GM19023 (cell line): ENCODE measurements around the gene PRELID2.
"Not testable (repeated sequence)": the region's sequence is repeated elsewhere in the genome, so short reads cannot be mapped to it uniquely, and the experiment has no call there.

Experiments used
- ATAC-seq: cut with Tn5 transposase; IDR thresholded peaks from one replicate; pipeline ENCODE4 v1.9.1; 2021; ENCODE audit warnings: mild to moderate bottlenecking, moderate library complexity; ENCODE audit not compliant: unreplicated experiment

PRELID2 gene

DNA sequence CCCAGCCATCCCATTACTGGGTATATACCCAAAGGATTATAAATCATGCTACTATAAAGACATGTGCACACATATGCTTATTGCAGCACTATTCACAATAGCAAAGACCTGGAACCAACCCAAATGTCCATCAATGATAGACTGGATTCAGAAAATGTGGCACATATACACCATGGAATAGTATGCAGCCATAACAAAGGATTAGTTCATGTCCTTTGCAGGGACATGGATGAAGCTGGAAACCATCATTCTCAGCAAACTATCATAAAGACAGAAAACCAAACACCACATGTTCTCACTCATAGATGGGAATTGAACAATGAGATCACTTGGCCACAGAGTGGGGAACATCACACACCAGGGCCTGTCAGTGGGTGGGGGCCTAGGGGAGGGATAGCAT is 36.6 kb downstream of the PRELID2 start:
- not testable (repeated sequence) for ATAC-seq

- no peak for ATAC-seq
Measured at GRCh38 chr5:145797336-145797735, 37.8 kb downstream of the PRELID2 start.

DNA sequence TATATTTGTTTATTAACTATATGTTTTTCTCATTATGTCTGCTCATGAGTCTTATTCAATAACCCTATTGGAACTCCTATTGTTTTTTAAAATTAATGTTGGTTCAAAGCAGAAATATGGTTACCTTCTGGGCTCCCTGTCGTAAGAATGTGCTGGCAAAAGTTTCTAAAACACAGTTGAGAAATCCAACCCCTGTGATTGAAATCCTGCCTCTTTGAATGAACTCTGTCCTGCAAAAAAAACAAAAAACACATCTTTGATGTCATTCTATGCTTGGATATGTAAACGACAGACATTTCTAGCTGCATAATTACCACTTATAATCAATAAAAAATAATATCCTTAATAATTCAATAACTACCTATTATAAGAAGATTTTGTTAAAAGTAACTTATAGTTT is 38.8 kb downstream of the PRELID2 start:
- no peak for ATAC-seq

DNA sequence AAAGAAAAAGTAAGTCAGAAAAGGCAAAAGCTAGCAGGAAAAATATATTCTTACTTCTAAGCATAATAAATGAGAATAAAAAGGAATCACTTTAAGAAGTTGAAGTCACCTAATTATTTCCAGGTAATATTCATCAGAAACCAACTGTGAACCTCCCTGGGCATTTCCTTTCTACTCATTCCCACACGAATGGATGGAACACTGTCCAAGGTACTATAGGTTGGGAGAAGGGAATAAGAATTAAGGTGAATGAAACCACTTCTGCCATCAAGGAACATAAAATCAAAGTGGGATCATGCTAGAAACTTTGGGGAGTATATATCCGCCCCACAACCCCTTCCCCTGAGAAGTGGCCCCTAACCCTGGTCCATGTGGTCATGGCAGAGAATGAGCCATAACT is 41.6 kb downstream of the PRELID2 start:
- ATAC-seq, result no peak

DNA sequence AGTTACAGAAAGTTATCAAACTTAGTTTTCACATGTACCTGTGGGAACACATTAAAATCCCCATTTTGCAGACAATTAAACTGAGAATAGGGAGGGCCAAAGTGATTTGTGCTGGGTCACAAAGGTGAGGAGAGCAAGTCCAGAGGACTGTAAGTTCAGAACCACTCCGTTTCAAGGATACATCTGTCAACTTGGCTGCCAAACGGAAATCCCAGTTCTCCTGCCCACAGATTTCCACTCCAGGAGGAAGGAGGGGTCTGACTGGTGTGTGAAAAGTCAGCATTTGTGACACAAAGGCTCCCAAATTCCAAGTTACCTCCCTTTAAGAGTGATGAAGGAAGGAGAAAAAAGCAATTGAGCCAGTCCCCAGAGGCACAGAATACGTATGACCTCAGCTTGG is 42.3 kb downstream of the PRELID2 start:
- no peak for ATAC-seq

DNA sequence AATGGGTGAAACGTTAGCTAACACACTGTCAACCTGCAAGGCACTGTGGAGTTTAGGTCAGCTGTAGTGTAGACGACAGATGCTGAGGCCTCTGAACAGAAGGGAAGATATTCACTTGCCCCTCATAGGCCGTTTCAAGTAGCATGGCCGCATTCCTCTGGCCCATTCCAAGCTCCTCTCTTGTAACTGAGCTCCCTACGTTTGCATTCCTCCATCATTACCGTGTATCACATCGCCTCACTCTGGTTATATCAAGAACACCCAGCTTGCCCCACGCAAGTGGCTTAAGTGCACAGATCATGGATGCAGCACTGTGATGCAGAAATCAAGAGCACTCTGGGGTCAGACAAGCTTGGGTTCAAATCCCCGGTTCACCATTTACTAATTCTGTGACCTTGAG is 43.3 kb downstream of the PRELID2 start:
- ATAC-seq, result no peak

GRCh38 chr5:145787996-145788395 is 47.1 kb downstream of the PRELID2 start:
- no peak for ATAC-seq

DNA sequence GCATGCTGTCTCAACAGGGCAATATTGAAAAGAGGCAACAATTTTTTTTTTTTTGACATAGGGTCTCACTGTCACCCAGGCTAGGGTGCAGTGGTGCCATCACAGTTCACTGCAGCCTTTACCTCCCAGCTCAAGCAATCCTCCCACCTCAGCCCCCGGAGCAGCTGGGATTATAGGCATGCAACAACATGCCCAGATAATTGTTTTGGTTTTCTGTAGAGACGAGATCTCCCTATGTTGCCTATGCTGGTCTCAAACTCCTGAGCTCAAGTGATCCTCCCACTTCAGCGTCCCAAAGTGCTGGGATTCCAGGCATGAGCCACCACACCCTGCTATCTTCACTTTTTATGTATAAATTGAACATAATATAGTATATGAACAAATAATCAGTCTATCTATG is 47.6 kb downstream of the PRELID2 start:
- ATAC-seq, result no peak

DNA sequence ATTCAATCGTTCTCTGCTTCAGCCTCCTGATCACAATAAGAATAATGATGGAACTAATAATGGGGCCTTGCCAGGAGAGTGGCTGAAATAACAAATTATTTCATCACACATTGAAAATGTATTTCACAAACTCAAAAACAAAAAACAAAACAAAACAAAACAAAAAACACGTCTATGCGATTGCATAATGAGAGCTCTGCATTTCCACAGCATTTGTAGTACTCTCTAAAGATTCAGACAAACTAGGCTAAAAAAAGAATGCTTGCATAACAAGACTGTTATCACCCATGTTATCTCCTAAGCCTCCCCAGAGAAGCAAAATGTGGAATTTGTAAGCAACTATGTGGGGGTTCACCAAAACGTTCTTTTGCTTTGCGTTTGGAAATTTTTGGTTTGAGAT is 48.1 kb downstream of the PRELID2 start:
- no peak for ATAC-seq

DNA sequence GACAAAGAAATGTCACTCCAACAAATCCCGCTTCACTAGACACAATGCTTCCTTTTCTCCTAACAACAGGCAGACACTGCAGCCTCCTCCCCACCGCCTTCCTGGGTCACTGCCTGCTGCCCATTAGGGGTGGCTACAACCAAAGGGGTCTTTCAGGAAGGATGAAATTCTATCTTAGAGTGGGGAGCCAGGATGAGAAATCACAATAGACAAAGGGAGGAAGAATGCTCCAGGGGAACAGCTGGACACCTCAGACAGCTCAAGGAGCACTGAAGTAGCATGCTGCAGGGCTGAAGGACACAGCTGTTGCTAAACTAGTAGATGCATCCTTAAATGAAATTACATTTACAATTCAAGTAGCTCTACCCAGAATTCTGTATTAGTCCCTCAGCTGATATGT is 54.2 kb downstream of the PRELID2 start:
- no peak for ATAC-seq

DNA sequence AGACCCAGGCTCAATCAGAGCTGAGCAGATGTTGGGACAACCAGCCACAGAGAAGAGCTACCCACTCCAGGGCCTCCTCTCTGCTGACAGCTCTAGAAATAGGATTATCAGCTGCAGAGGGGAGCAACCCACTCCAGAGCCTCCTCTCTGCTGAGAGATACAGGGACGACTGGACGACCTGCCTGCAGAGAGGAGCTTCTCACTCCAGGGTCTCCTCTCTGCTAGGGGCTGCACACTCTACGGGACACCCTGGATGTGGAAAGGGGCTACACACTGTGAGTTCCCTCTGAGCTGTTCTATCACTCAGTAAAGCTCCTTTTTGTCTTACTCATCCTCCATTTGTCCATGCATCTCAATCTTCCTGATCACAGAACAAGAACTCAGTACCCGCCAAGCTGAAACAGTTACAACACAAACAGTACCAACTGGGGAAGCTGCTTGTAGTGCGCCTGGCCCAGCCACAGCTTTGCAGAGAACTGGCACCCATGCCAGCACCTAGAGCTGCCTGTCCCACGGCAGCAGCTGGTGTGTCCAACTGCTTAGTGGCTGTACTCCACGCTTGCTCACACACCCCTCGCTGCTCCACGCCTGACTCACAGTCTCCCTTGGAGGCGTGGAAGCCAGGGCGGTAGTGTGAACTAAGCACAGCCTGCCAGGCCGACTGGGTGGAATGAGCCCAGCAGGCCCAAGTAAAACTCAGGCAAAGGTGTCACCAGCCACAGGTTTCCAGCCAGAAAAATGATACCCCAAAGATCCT is 56.8 kb downstream of the PRELID2 start:
- no peak for ATAC-seq

DNA sequence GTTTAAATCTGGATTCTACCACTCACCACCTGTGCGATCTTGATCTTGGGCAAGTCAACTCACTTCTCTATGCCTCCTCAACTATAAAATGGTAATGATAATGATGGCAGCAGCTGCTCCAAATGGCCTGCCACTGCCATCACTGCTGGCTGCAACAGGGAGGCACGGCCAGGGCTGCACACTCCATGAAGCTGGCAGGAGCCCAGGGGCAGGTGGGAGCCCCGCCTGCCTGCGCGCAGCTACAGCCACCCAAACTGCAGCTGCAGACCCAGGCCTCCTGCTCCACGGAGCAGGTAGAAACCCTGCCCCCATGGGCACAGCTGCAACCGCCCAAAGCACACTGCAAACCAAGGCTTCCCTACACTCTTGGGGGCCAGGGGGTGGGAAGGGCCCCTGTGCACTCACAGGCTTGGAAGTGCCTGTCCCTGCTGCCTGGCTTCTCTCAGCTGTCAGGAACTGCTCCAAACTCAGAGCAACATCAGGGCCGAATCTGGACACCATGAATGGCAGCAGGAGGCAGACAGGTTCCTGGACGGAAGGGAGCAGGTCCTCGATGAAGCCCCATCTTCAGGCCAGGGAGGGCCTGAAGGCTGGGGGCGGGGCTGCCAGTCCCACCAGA is 57.6 kb downstream of the PRELID2 start:
- no peak for ATAC-seq

- ATAC-seq, result no peak
Measured at GRCh38 chr5:145776886-145777285, 58.3 kb downstream of the PRELID2 start.

- ATAC-seq, result no peak
Measured at GRCh38 chr5:145775893-145776444, 59.2 kb downstream of the PRELID2 start.

DNA sequence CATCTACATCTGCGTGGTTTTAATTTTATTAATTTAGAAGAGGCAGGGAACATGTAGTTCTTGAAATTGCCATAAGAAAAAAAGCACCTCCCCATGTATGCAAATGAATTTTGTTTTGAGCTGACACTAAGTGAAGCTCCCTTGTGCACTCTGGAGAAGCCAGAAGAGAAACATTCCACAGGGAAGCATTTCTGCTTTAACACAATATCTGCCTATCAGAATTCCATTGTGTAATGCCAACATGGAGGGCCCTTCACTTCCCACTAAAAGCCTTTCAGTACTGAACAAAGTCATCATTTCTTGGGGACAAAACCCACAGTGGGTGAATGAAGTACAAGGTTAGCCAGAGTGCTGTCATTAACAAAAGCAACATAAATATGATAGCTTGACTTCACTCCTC is 59.7 kb downstream of the PRELID2 start:
- ATAC-seq, result no peak

DNA sequence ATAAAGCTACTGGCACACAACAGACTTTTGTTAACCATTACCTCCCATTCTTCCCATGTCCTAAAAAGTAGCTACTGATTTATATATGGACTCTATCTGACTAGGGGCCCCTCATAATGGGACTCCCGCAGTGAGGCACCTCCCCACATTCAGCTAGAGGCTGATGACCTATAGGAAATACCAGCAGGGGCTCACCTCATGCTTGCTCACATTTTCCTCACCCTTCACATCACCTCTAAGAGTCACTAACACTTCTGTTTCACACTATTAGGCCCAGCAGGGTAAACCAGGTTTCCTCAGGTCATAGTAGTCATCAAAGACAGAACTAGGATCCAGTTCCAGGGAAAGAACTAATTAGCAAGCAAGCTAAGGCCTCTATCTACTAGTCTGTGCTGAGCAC is 60.7 kb downstream of the PRELID2 start:
- no peak for ATAC-seq

DNA sequence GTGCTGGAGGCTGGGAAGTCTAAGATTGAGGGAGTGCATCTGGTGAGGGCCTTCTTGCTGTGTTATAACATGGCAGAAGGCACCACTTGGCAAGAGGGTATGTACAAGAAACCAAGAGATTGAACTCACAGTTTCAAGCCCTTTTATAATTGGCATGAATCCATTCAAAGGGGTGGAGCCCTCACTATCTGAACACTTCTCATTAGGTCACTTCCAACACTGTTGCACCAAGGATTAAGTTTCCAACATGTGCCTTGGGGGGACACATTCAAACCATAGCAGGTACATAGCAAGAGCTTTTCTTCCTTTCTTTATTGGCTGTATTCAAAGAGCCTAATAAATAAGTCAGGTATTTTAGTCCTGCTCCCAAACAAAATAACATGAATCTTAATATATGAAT is 62.7 kb downstream of the PRELID2 start:
- no peak for ATAC-seq

- ATAC-seq, result no peak
Measured at GRCh38 chr5:145768863-145769262, 66.3 kb downstream of the PRELID2 start.

- ATAC-seq, result no peak
Measured at GRCh38 chr5:145764325-145764724, 70.8 kb downstream of the PRELID2 start.

- ATAC-seq, result no peak
Measured at GRCh38 chr5:145762833-145763232, 72.3 kb downstream of the PRELID2 start.

- no peak for ATAC-seq
Measured at GRCh38 chr5:145761254-145761653, 73.9 kb downstream of the PRELID2 start.

DNA sequence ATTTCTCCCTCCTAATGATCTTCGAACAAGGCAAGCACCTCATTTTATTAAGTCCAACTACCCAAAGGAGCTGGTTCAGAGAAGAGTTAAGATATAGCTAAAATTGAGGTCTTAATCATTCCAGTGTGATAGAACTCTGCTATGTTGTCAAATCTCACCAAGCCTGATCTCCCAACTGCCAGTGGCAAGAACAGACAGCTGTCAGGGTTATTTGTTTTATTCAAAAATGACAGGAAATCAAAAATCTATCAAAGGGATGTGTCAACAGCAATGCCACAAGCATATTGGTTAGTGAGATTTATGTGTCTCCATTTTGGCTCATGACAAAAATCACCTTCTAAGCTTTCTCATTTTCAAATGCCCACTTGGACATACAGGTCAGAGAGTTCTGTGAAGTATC is 74.5 kb downstream of the PRELID2 start:
- no peak for ATAC-seq
